C4-2B (cell line): Measurements from ENCODE around the gene SUFU.

ENCODE experiments used
- CTCF ChIP-seq: fragments of 450-650 bp; conservative IDR thresholded peaks from 2 replicates; pipeline ENCODE4 v1.5.1; 2017; ENCODE audit warnings: mild to moderate bottlenecking
- ZFX ChIP-seq: fragments of 450-650 bp; IDR thresholded peaks from 2 replicates; pipeline ENCODE4 v1.6.1; 2017

- no peak for TF ChIP-seq CTCF
- no peak for TF ChIP-seq ZFX
Observed at GRCh38 chr10:102633287-102633686, 129.5 kb downstream of the SUFU start.
